A673 (cell line): ENCODE measurements around the gene SYAP1.

Source experiments
- EZH2 ChIP-seq: fragments of 200-600 bp; sonication (generic); IDR thresholded peaks from 2 replicates; pipeline ENCODE4 v1.6.1; 2017; ENCODE audit warnings: borderline replicate concordance, low read depth, mild to moderate bottlenecking, mixed read lengths, antibody characterized with exemption, low read length; ENCODE audit not compliant: poor library complexity, severe bottlenecking
- TF ChIP-seq, protein P1 (sequence below): fragments of 300-800, 200-600 bp; sonication (generic); conservative IDR thresholded peaks from 2 replicates; pipeline ENCODE4 v1.5.1; 2017; ENCODE audit warnings: low read depth, mild to moderate bottlenecking, antibody characterized with exemption, low read length, moderate library complexity, mixed read lengths

- TF ChIP-seq, protein P1, sequence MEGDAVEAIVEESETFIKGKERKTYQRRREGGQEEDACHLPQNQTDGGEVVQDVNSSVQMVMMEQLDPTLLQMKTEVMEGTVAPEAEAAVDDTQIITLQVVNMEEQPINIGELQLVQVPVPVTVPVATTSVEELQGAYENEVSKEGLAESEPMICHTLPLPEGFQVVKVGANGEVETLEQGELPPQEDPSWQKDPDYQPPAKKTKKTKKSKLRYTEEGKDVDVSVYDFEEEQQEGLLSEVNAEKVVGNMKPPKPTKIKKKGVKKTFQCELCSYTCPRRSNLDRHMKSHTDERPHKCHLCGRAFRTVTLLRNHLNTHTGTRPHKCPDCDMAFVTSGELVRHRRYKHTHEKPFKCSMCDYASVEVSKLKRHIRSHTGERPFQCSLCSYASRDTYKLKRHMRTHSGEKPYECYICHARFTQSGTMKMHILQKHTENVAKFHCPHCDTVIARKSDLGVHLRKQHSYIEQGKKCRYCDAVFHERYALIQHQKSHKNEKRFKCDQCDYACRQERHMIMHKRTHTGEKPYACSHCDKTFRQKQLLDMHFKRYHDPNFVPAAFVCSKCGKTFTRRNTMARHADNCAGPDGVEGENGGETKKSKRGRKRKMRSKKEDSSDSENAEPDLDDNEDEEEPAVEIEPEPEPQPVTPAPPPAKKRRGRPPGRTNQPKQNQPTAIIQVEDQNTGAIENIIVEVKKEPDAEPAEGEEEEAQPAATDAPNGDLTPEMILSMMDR: no peak
- TF ChIP-seq EZH2: no peak
These were observed 14.0 kb upstream of the SYAP1 start for GRCh38 chrX:16705370-16705769.
